ENCODE results near the gene C8A. TPM values are rescaled to one million over a fixed set of nuclear protein-coding genes. Genes with fewer than 3 reads are reported as not detected.
A peak's percentile ranks its signal among the peaks of the same experiment; 100 is the strongest.

The C8A gene
- polyA plus RNA-seq, 3 donors = not detected

DNA sequence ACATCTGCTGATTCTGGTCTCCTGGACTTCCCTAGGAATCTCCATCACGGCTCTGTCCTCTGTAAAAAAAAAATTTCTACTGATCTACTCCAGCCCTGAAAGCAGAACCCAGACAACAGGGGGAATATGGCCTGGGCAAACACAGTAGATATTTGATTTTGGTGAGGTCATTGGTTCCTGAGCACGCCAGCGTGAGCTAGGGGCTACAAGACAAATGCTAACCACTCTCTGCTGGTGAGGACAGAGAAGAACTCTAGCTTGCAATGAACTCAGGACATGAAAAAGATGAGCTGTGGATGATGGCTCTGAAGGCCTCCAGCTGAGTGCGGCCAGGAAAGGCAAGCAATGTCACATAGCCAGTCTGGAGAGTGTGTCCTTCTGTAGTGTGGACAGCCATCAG lies 18.2 kb upstream of the C8A start:
- H3K4me3 Mint-ChIP-seq = no peak overlapping the region
- H3K27ac Mint-ChIP-seq = no peak overlapping the region

DNA sequence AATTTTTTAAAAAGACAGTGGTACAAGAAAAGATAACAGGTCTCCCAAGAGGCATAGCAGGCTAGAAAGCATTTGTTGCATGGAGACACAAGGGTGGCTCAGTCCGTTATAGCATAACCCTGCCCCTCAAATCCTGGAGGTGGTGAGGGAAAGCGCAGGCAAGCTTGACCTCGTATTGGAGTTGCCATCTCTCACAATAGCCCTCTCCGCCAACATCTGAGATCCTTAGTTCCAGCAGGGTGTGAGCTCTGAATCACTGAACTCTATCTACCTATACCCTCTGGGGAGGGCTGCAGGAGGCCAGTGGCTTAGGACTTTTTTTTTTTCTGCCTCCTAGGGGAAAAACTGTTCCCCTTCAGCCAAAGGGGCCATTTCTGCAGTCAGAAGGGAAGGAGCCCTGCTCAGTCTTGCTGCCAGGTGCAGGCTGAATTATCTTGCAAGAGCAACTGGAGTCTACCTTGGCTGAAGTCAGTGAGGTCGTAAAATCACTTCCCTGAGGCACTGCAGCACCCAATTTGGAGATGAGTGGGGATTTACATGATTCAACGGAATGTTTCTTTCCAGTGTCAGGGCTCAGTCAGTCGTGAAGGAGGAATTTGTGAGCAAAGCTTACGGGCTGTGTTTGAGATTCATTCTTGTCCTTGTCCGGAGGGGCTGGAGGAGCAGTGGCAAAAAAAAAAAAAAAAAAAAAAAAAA lies 17.2 kb upstream of the C8A start:
- H3K4me3 Mint-ChIP-seq = no peak overlapping the region
- no peaks in the 10 kb centered on the region for H4K20me1 ChIP-seq (ENCODE audit: insufficient read depth, low read length)
- peak overlapping the region in 1 of 7 donors; percentile 21 for H3K27ac Mint-ChIP-seq
- no peak overlapping the region for H3K4me3 ChIP-seq (replicated peaks in 1 of 3; ENCODE audit: low read depth in 2 of 3, low read length in 3 of 3)
- H3K4me1 ChIP-seq (ENCODE audit: control insufficient read depth in 1 of 2, insufficient read depth in 2 of 2, low read length in 2 of 2) = no peaks in the 10 kb centered on the region
- no peaks in the 10 kb centered on the region for H3K36me3 ChIP-seq (replicated peaks in 1 of 2; ENCODE audit: control insufficient read depth in 1 of 2, insufficient read depth in 2 of 2, low read length in 2 of 2)
- TF ChIP-seq, protein P1, sequence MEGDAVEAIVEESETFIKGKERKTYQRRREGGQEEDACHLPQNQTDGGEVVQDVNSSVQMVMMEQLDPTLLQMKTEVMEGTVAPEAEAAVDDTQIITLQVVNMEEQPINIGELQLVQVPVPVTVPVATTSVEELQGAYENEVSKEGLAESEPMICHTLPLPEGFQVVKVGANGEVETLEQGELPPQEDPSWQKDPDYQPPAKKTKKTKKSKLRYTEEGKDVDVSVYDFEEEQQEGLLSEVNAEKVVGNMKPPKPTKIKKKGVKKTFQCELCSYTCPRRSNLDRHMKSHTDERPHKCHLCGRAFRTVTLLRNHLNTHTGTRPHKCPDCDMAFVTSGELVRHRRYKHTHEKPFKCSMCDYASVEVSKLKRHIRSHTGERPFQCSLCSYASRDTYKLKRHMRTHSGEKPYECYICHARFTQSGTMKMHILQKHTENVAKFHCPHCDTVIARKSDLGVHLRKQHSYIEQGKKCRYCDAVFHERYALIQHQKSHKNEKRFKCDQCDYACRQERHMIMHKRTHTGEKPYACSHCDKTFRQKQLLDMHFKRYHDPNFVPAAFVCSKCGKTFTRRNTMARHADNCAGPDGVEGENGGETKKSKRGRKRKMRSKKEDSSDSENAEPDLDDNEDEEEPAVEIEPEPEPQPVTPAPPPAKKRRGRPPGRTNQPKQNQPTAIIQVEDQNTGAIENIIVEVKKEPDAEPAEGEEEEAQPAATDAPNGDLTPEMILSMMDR (IDR thresholded peaks at IDR 0.05) = no peak
- no peak for DNase-seq
- H2AFZ ChIP-seq (ENCODE audit: insufficient read depth, low read depth, low read length, poor library complexity, severe bottlenecking) = no peak overlapping the region
- no peaks in the 10 kb centered on the region for H3K4me1 Mint-ChIP-seq
- no peaks in the 10 kb centered on the region for H3K27me3 ChIP-seq (ENCODE audit: control insufficient read depth in 2 of 2, insufficient read depth in 2 of 2, low read length in 2 of 2)
- intact Hi-C loops (cut with micrococcal nuclease) = no loop called here
- peaks cover 0 to 15% (median 5%) of the 10 kb centered on the region in 7 donors for H3K9me3 Mint-ChIP-seq
- H3K27me3 Mint-ChIP-seq (ENCODE audit: low read depth in 3 of 3) = peaks cover 0 to 4% (median 3%) of the 10 kb centered on the region in 3 donors
- no peaks in the 10 kb centered on the region for H3K36me3 Mint-ChIP-seq
- H3K79me2 ChIP-seq (ENCODE audit: insufficient read depth, low read length) = no peaks in the 10 kb centered on the region
- no peaks in the 10 kb centered on the region for H3K9me3 ChIP-seq (replicated peaks in 1 of 2; ENCODE audit: control insufficient read depth in 1 of 2, insufficient read depth in 1 of 2, low read length in 2 of 2)
- no peak overlapping the region for H3K4me2 ChIP-seq (replicated peaks; ENCODE audit: extremely low read depth, low read length, poor library complexity, severe bottlenecking)
- H3K9ac ChIP-seq (ENCODE audit: insufficient read depth, low read length, poor library complexity, severe bottlenecking) = no peak overlapping the region
- WGBS (ENCODE audit: insufficient coverage) = 84% methylated on average over 7 of the region's 9 CpGs
- H3K27ac ChIP-seq (ENCODE audit: low read depth in 1 of 2, low read length in 2 of 2) = no peak overlapping the region

More for the DNA sequence above, 18.2 kb upstream of the C8A start:
- Histone ChIP-seq H3K9me3 (replicated peaks in 1 of 2; ENCODE audit: control insufficient read depth in 1 of 2, insufficient read depth in 1 of 2, low read length in 2 of 2) (no peaks in the 10 kb centered on the region), H3K4me3 (replicated peaks in 1 of 3; ENCODE audit: low read depth in 2 of 3, low read length in 3 of 3) (no peak overlapping the region), H3K36me3 (replicated peaks in 1 of 2; ENCODE audit: control insufficient read depth in 1 of 2, insufficient read depth in 2 of 2, low read length in 2 of 2) (no peaks in the 10 kb centered on the region), H3K27me3 (ENCODE audit: control insufficient read depth in 2 of 2, insufficient read depth in 2 of 2, low read length in 2 of 2) (no peaks in the 10 kb centered on the region), H4K20me1 (ENCODE audit: insufficient read depth, low read length) (no peaks in the 10 kb centered on the region), H3K4me2 (replicated peaks; ENCODE audit: extremely low read depth, low read length, poor library complexity, severe bottlenecking) (no peak overlapping the region), H3K79me2 (ENCODE audit: insufficient read depth, low read length) (no peaks in the 10 kb centered on the region), H3K27ac (ENCODE audit: low read depth in 1 of 2, low read length in 2 of 2) (no peak overlapping the region), H3K9ac (ENCODE audit: insufficient read depth, low read length, poor library complexity, severe bottlenecking) (no peak overlapping the region), H3K4me1 (ENCODE audit: control insufficient read depth in 1 of 2, insufficient read depth in 2 of 2, low read length in 2 of 2) (no peaks in the 10 kb centered on the region), H2AFZ (ENCODE audit: insufficient read depth, low read depth, low read length, poor library complexity, severe bottlenecking) (no peak overlapping the region)
- DNase-seq = no peak
- WGBS (ENCODE audit: insufficient coverage) = 96% methylated on average over 3 of the region's 4 CpGs
- peaks cover 0 to 4% (median 3%) of the 10 kb centered on the region in 3 donors for H3K27me3 Mint-ChIP-seq (ENCODE audit: low read depth in 3 of 3)
- H3K36me3 Mint-ChIP-seq = no peaks in the 10 kb centered on the region
- intact Hi-C loops (cut with micrococcal nuclease) = no loop called here
- TF ChIP-seq, protein P1 (IDR thresholded peaks at IDR 0.05) = no peak
- no peaks in the 10 kb centered on the region for H3K4me1 Mint-ChIP-seq
- H3K9me3 Mint-ChIP-seq = peaks cover 0 to 13% (median 5%) of the 10 kb centered on the region in 7 donors
